Stimulated activated effector memory CD8-positive, alpha-beta T cell treated with anti-CD3 and anti-CD28 coated beads, Interleukin-12 subunit alpha, Interleukin-12 subunit beta, amount 100 ng/mL, for 72 hours (primary cell): ENCODE data around the gene HMGCS1.
"Not testable (repeated sequence)": the region's sequence is repeated elsewhere in the genome, so short reads cannot be mapped to it uniquely, and the experiment has no call there.

Experiments
- ATAC-seq: fragments of 150-1000 bp; cut with Tn5 transposase; 2 replicates; pipeline ENCODE4 v1.10.0; 2021
- DNase-seq, 2 donors: peaks; one replicate each; pipeline ENCODE4 v3.0.0; 2021 to 2022; ENCODE audit warnings: low spot score in 2 of 2
- H3K27ac Mint-ChIP-seq: one replicate; pipeline ENCODE4 v1.8.0; 2022; ENCODE audit warnings: mild to moderate bottlenecking, mixed read lengths
- H3K36me3 Mint-ChIP-seq: one replicate; pipeline ENCODE4 v1.8.0; 2022; ENCODE audit warnings: mild to moderate bottlenecking, mixed read lengths
- H3K4me1 Mint-ChIP-seq: one replicate; pipeline ENCODE4 v1.8.0; 2022; ENCODE audit warnings: mixed read lengths
- H3K4me3 Mint-ChIP-seq: one replicate; pipeline ENCODE4 v1.8.0; 2022; ENCODE audit warnings: mild to moderate bottlenecking, mixed read lengths
- H3K9me3 Mint-ChIP-seq: one replicate; pipeline ENCODE4 v1.8.0; 2022; ENCODE audit warnings: mixed read lengths

HMGCS1 gene

GRCh38 chr5:43313035-43313853 is at the start of gene HMGCS1:
Gene HMGCS1, minus strand, starts transcription at chr5:43313412. Its CDS starts 14,447 bp downstream, at chr5:43298965.
- peak; percentile 93 for ATAC-seq
- Mint-ChIP-seq H3K27ac (peak within 1 kb of the TSS; percentile 95), H3K4me3 (peak within 1 kb of the TSS; percentile 98), H3K36me3 (peaks cover 58% of the 10 kb centered on the region), H3K9me3 (peaks cover 4% of the 10 kb centered on the region), H3K4me1 (peaks cover 50% of the 10 kb centered on the region)
- DNase-seq, result peak; percentile 91 to 97

DNA sequence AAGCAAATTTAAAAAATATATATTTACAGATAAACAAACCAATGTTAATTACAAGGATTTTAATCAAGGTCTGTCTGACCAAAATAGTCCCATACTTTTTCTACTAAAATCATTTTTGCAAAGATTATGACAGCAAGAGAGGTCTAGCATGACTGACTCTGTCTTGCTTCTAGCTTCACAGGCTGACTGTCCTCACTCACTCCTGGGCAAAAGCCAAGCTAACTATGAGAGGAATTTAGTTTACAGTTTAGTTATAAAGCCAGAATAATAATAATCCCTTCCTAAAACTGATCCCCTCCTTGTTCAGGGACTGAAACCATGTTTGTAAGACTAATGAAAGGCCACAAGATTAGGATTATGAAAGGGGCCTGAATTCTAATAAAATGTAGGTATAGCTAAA is 45.5 kb upstream of the HMGCS1 start:
- H3K4me3 Mint-ChIP-seq, result no peak overlapping the region
- no peak overlapping the region for H3K27ac Mint-ChIP-seq
- H3K36me3 Mint-ChIP-seq, result no peaks in the 10 kb centered on the region
- ATAC-seq (no peak), DNase-seq (no peak)
- H3K4me1 Mint-ChIP-seq, result no peaks in the 10 kb centered on the region
- peaks cover 8% of the 10 kb centered on the region for H3K9me3 Mint-ChIP-seq

GRCh38 chr5:43358301-43358700 is 45.1 kb upstream of the HMGCS1 start:
- Mint-ChIP-seq H3K9me3 (peaks cover 8% of the 10 kb centered on the region), H3K4me1 (no peaks in the 10 kb centered on the region), H3K4me3 (no peak overlapping the region), H3K27ac (no peak overlapping the region), H3K36me3 (no peaks in the 10 kb centered on the region)
- DNase-seq, result no peak
- no peak for ATAC-seq

GRCh38 chr5:43357878-43358281 is 44.7 kb upstream of the HMGCS1 start:
- no peak overlapping the region for H3K27ac Mint-ChIP-seq
- H3K4me1 Mint-ChIP-seq, result no peaks in the 10 kb centered on the region
- no peak overlapping the region for H3K4me3 Mint-ChIP-seq
- ATAC-seq (no peak), DNase-seq (no peak)
- peaks cover 8% of the 10 kb centered on the region for H3K9me3 Mint-ChIP-seq
- H3K36me3 Mint-ChIP-seq, result no peaks in the 10 kb centered on the region

- DNase-seq, result no peak
- ATAC-seq, result no peak
- Mint-ChIP-seq H3K4me3 (no peak overlapping the region), H3K9me3 (peaks cover 8% of the 10 kb centered on the region), H3K36me3 (no peaks in the 10 kb centered on the region), H3K4me1 (no peaks in the 10 kb centered on the region), H3K27ac (no peak overlapping the region)
These were observed 43.9 kb upstream of the HMGCS1 start for GRCh38 chr5:43357067-43357466.

DNA sequence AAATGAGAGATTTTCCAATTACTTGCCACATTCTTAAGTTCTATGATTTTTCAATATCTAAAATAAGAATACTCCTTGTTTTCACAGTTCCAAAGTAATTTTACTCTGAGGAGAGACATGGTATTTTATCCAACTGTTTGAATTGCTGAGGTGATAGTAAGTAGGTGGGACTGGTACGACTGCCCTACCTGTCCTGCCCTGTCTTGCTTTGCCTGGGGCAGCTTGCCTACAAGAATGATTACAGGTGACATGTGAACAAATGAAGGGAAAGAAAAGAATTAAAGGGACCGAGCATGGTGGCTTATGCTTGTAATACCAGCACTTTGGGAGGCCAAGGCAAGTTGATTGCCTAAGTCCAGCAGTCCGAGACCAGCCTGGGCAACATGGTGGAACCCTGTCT is 41.6 kb upstream of the HMGCS1 start:
- DNase-seq (no peak), ATAC-seq (no peak)
- H3K4me3 Mint-ChIP-seq, result no peak overlapping the region
- no peaks in the 10 kb centered on the region for H3K4me1 Mint-ChIP-seq
- no peak overlapping the region for H3K27ac Mint-ChIP-seq
- no peaks in the 10 kb centered on the region for H3K9me3 Mint-ChIP-seq
- no peaks in the 10 kb centered on the region for H3K36me3 Mint-ChIP-seq

DNA sequence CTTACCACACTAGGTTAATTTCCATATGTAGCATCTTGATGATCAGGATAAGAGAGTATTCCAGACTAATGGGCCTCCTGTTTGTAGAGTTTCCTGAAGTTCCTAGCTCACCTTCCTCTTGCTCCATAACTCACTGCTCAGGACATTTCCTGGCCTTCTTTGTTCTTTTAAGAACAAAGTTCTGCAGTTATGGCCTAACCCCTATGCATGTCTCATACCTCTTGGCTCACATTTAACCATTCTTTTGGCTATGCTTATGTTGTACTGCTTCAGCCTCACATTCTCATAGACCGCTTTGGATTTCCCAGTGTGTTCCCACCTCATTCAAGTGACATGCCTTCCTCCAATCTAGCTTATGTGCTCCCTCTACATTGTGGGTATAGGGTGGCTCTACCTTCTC is 40.5 kb upstream of the HMGCS1 start:
- no peaks in the 10 kb centered on the region for H3K9me3 Mint-ChIP-seq
- no peak for ATAC-seq
- H3K4me1 Mint-ChIP-seq, result no peaks in the 10 kb centered on the region
- DNase-seq, result no peak
- H3K36me3 Mint-ChIP-seq, result no peaks in the 10 kb centered on the region
- no peak overlapping the region for H3K27ac Mint-ChIP-seq
- no peak overlapping the region for H3K4me3 Mint-ChIP-seq

DNA sequence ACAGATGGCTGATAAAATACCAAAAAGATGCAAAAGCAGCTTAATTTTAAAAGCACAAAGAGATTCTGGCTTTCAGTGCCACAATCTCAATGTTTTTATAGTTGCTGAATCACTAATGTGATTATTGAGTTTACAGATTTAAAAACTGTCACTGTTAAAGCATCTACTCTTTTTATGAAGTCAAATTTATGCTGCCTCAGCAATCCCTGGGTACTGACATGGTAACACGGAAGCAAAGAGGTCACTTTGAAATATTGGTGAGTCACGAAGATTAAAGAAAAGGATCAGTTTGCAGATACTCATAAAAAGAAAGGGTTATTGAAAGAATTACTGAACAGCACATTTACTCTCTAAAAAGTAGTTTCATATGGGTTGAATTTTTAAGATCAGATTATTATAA is 39.7 kb upstream of the HMGCS1 start:
- H3K4me1 Mint-ChIP-seq, result no peaks in the 10 kb centered on the region
- H3K36me3 Mint-ChIP-seq, result no peaks in the 10 kb centered on the region
- no peak for ATAC-seq
- no peak overlapping the region for H3K4me3 Mint-ChIP-seq
- no peak for DNase-seq
- no peaks in the 10 kb centered on the region for H3K9me3 Mint-ChIP-seq
- H3K27ac Mint-ChIP-seq, result no peak overlapping the region

GRCh38 chr5:43352131-43352530 is 38.9 kb upstream of the HMGCS1 start:
- H3K9me3 Mint-ChIP-seq, result no peaks in the 10 kb centered on the region

DNA sequence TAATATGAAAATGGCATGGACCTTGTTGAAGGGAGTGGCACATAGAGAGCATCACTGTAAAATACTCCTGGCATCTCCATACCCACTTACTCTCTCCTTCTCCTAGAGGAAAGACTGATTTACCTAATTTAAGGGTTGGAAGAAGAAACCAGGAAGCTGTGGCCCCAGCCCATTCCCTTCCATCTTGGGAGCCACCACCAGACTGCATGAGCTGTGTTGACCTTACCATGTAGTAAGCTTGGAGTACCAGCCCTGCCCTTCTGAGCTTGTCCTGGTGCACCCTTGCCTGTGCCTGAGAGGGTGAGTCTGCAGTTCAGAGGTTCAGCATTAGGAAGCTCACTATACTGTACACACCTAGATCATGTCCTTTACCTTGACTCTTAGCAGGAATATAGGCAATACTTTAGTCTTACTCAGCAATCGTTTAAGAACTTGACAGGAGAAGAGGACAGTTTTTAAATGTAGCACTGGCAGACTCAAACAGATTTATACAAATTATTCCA is 35.7 kb upstream of the HMGCS1 start:
- no peak overlapping the region for H3K4me3 Mint-ChIP-seq
- H3K36me3 Mint-ChIP-seq, result no peaks in the 10 kb centered on the region
- H3K9me3 Mint-ChIP-seq, result no peaks in the 10 kb centered on the region
- no peak overlapping the region for H3K27ac Mint-ChIP-seq
- no peak for DNase-seq
- no peaks in the 10 kb centered on the region for H3K4me1 Mint-ChIP-seq
- ATAC-seq, result no peak

More at GRCh38 chr5:43352131-43352530, 38.9 kb upstream of the HMGCS1 start:
- H3K4me1 Mint-ChIP-seq, result no peaks in the 10 kb centered on the region
- DNase-seq, result no peak
- no peak for ATAC-seq
- no peak overlapping the region for H3K27ac Mint-ChIP-seq
- H3K4me3 Mint-ChIP-seq, result no peak overlapping the region
- H3K36me3 Mint-ChIP-seq, result no peaks in the 10 kb centered on the region

DNA sequence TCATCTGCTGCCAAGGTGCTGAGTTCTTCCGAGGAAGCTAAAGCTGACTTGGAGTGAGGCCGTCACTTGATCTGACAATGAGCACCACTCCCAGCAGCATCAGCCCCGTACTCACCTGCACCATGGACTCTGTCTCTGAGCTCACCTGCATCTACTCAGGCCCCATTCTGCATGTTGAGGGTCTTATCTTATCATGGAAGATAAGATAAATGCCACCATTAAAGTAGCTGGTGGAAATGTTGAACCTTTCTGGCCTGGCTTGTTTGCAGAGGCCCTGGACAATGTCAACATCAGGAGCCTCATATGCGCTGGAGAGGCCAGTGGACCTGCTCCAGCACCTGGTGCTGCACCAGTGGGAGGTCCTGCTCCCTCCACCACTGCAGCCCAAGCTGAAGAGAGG is 35.0 kb upstream of the HMGCS1 start:
- Mint-ChIP-seq H3K4me1 (no peaks in the 10 kb centered on the region), H3K27ac (no peak overlapping the region), H3K4me3 (no peak overlapping the region), H3K36me3 (no peaks in the 10 kb centered on the region), H3K9me3 (no peaks in the 10 kb centered on the region)
- DNase-seq, result no peak
- no peak for ATAC-seq

GRCh38 chr5:43338862-43339261 is 25.6 kb upstream of the HMGCS1 start:
- H3K36me3 Mint-ChIP-seq, result no peaks in the 10 kb centered on the region
- peaks cover 8% of the 10 kb centered on the region for H3K9me3 Mint-ChIP-seq
- ATAC-seq (peak; percentile 55), DNase-seq (no peak)
- H3K27ac Mint-ChIP-seq, result no peak overlapping the region
- H3K4me3 Mint-ChIP-seq, result no peak overlapping the region
- H3K4me1 Mint-ChIP-seq, result peaks cover 7% of the 10 kb centered on the region

DNA sequence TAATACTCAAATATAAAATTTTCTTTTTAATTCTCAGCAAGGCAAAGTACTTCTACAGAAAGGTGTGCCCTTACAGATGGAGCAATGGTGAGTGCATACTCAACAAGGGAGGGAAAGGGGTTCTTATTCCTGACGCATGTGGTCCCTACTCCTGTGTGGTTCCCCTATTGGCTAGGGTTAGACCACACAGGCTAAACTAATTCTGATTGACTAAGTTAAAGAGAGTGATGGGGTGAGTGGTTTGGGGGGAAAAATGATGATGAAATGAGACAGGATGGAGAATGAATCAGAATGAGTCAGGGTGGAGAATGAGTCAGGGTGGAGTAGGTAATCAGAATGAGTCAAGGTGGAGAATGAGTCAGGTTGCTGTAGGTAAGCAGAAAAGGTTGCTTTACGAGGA is 22.9 kb upstream of the HMGCS1 start:
- ATAC-seq (peak; percentile 97), DNase-seq (peak in 1 of 2 donors; percentile 56)
- no peaks in the 10 kb centered on the region for H3K36me3 Mint-ChIP-seq
- no peak overlapping the region for H3K27ac Mint-ChIP-seq
- H3K4me1 Mint-ChIP-seq, result peaks cover 7% of the 10 kb centered on the region
- H3K4me3 Mint-ChIP-seq, result no peak overlapping the region
- H3K9me3 Mint-ChIP-seq, result peaks cover 19% of the 10 kb centered on the region

- H3K36me3 Mint-ChIP-seq, result no peaks in the 10 kb centered on the region
- no peak for ATAC-seq
- DNase-seq, result no peak
- H3K4me3 Mint-ChIP-seq, result no peak overlapping the region
- H3K9me3 Mint-ChIP-seq, result peaks cover 19% of the 10 kb centered on the region
- peaks cover 7% of the 10 kb centered on the region for H3K4me1 Mint-ChIP-seq
- no peak overlapping the region for H3K27ac Mint-ChIP-seq
These were observed 22.5 kb upstream of the HMGCS1 start for GRCh38 chr5:43335681-43336080.

DNA sequence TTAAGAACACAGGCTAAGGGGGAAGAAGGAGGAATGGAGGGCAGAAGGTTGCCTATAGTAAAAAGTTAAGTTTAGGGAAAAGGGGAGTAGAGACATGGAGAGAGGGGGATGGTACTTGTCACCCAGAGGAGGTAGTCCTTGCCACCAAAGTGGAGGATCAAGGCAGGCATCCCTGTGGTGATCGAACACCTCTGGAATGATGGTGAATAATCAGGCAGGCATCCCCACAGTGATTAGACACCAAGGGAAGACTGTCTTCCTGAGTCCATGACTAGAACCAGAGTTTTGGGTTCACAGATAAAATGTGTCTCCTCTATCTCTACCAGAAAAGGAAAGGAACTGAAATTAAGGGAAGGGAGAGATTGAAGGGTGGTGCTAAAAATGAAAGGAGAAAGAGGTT is 19.2 kb upstream of the HMGCS1 start:
- Mint-ChIP-seq H3K4me3 (no peak overlapping the region), H3K4me1 (no peaks in the 10 kb centered on the region), H3K36me3 (no peaks in the 10 kb centered on the region), H3K9me3 (peaks cover 16% of the 10 kb centered on the region), H3K27ac (no peak overlapping the region)
- ATAC-seq (no peak), DNase-seq (no peak)

DNA sequence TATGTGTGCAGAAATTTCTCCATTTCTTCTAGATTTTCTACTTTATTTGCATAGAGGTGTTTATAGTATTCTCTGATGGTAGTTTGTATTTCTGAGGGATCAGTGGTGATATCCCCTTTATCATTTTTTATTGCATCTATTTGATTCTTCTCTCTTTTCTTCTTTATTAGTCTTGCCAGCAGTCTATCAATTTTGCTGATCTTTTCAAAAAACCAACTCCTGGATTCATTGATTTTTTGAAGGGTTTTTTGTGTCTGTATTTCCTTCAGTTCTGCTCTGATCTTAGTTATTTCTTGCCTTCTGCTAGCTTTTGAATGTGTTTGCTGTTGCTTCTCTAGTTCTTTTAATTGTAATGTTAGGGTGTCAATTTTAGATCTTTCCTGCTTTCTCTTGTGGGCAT is 12.4 kb upstream of the HMGCS1 start:
- H3K4me1 Mint-ChIP-seq, H3K9me3 Mint-ChIP-seq, H3K36me3 Mint-ChIP-seq, DNase-seq, H3K27ac Mint-ChIP-seq, H3K4me3 Mint-ChIP-seq, ATAC-seq: not testable (repeated sequence)
